Esophagus (tissue), 2 donors: ENCODE measurements around the gene TP53BP1. TPM values are rescaled to one million over a fixed set of nuclear protein-coding genes. Genes with fewer than 3 reads are reported as not detected.
"Not testable (repeated sequence)": the region's sequence is repeated elsewhere in the genome, so short reads cannot be mapped to it uniquely, and the experiment has no call there.

Experiments
- H3K27ac ChIP-seq, 2 donors: one replicate each; pipeline ENCODE4 v1.5.1; 2013; ENCODE audit warnings: low read depth in 2 of 2, mild to moderate bottlenecking in 2 of 2, inconsistent platforms in 1 of 2, low read length in 1 of 2, moderate library complexity in 1 of 2
- H3K27me3 ChIP-seq, 2 donors: one replicate each; pipeline ENCODE4 v1.6.1; 2013; ENCODE audit warnings: low read length in 2 of 2, control low read depth in 1 of 2, mild to moderate bottlenecking in 1 of 2; ENCODE audit not compliant: insufficient read depth in 2 of 2, control insufficient read depth in 1 of 2
- H3K36me3 ChIP-seq, 2 donors: one replicate each; pipeline ENCODE4 v1.6.1; 2013; ENCODE audit warnings: low read length in 1 of 2; ENCODE audit not compliant: control insufficient read depth in 2 of 2, insufficient read depth in 2 of 2
- H3K4me1 ChIP-seq, 2 donors: one replicate each; pipeline ENCODE4 v1.6.1; 2013; ENCODE audit warnings: low read length in 1 of 2; ENCODE audit not compliant: control insufficient read depth in 2 of 2, insufficient read depth in 2 of 2
- H3K4me3 ChIP-seq, 2 donors: one replicate each; pipeline ENCODE4 v1.5.1; 2013; ENCODE audit warnings: low read length in 2 of 2, mild to moderate bottlenecking in 2 of 2, low read depth in 1 of 2, moderate library complexity in 1 of 2
- H3K9me3 ChIP-seq, 2 donors: one replicate each; pipeline ENCODE4 v1.6.1; 2013; ENCODE audit warnings: mild to moderate bottlenecking in 2 of 2, low read depth in 1 of 2, low read length in 1 of 2, moderate library complexity in 1 of 2; ENCODE audit not compliant: control insufficient read depth in 2 of 2, insufficient read depth in 1 of 2
- WGBS, 2 donors: extraction: QIAGEN DNeasy Blood & Tissue Kit; methylation state at CpG; one replicate each; pipeline ENCODE4 v1.1.7; 2013; 5-methylcytosine and 5-hydroxymethylcytosine counted together
- polyA plus RNA-seq, 2 donors: library from polyadenylated mRNA; stranded (reverse); fragments of 200-250 nt; gene quantifications; one replicate each; pipeline ENCODE4 v1.2.3, GENCODE V29; 2013
- donor health status: healthy with polysubstance abuse.
- donor health status: Bipolar disorder and iron deficiency.

The TP53BP1 gene
- polyA plus RNA-seq, 2 donors, result 6.9 to 7.8 TPM

GRCh38 chr15:43408789-43409188 is 84.2 kb downstream of the TP53BP1 start:
- Histone ChIP-seq H3K9me3 (no peaks in the 10 kb centered on the region), H3K4me1 (no peaks in the 10 kb centered on the region), H3K36me3 (peaks cover 20 to 30% of the 10 kb centered on the region in 2 donors), H3K27ac (no peak overlapping the region), H3K27me3 (no peaks in the 10 kb centered on the region), H3K4me3 (no peak overlapping the region)
- 84 to 92% methylated on average over 4 of the region's 4 CpGs for WGBS, 2 donors

GRCh38 chr15:43406808-43407207 is 86.1 kb downstream of the TP53BP1 start:
- Histone ChIP-seq H3K4me1 (no peaks in the 10 kb centered on the region), H3K9me3 (no peaks in the 10 kb centered on the region), H3K36me3 (peaks cover 25 to 27% of the 10 kb centered on the region in 2 donors), H3K4me3 (no peak overlapping the region), H3K27ac (no peak overlapping the region), H3K27me3 (no peaks in the 10 kb centered on the region)
- WGBS, 2 donors, result 89 to 91% methylated on average over 2 of the region's 2 CpGs

- WGBS, 2 donors, result 80 to 91% methylated on average over 2 of the region's 2 CpGs
- no peaks in the 10 kb centered on the region for H3K4me1 ChIP-seq
- H3K9me3 ChIP-seq, result no peaks in the 10 kb centered on the region
- H3K36me3 ChIP-seq, result peaks cover 25 to 27% of the 10 kb centered on the region in 2 donors
- no peaks in the 10 kb centered on the region for H3K27me3 ChIP-seq
- H3K27ac ChIP-seq, result no peak overlapping the region
- no peak overlapping the region for H3K4me3 ChIP-seq
Measured at GRCh38 chr15:43406189-43406588, 86.8 kb downstream of the TP53BP1 start.

- no peak overlapping the region for H3K27ac ChIP-seq
- no peak overlapping the region for H3K4me3 ChIP-seq
- WGBS, 2 donors, result 80 to 87% methylated on average over 5 of the region's 5 CpGs
- H3K27me3 ChIP-seq, result no peaks in the 10 kb centered on the region
- H3K9me3 ChIP-seq, result no peaks in the 10 kb centered on the region
- no peaks in the 10 kb centered on the region for H3K4me1 ChIP-seq
- H3K36me3 ChIP-seq, result peaks cover 25 to 31% of the 10 kb centered on the region in 2 donors
Measured at GRCh38 chr15:43404130-43404529, 88.8 kb downstream of the TP53BP1 start.

GRCh38 chr15:43403616-43404015 is 89.3 kb downstream of the TP53BP1 start:
- H3K4me1 ChIP-seq, result no peaks in the 10 kb centered on the region
- no peak overlapping the region for H3K27ac ChIP-seq
- H3K9me3 ChIP-seq, result no peaks in the 10 kb centered on the region
- H3K27me3 ChIP-seq, result no peaks in the 10 kb centered on the region
- whole genome bisulfite sequencing, 2 donors, result 88 to 91% methylated on average over 8 of the region's 8 CpGs
- H3K36me3 ChIP-seq, result peaks cover 20 to 26% of the 10 kb centered on the region in 2 donors
- no peak overlapping the region for H3K4me3 ChIP-seq

GRCh38 chr15:43402255-43402654 is 90.7 kb downstream of the TP53BP1 start:
- Histone ChIP-seq H3K4me3 (no peak overlapping the region), H3K9me3 (no peaks in the 10 kb centered on the region), H3K4me1 (no peaks in the 10 kb centered on the region), H3K27ac (no peak overlapping the region), H3K36me3 (peaks cover 16 to 21% of the 10 kb centered on the region in 2 donors), H3K27me3 (no peaks in the 10 kb centered on the region)
- 80 to 86% methylated on average over 3 of the region's 3 CpGs for WGBS, 2 donors

- not testable (repeated sequence) for H3K4me3 ChIP-seq, H3K27me3 ChIP-seq, H3K9me3 ChIP-seq, H3K27ac ChIP-seq, H3K4me1 ChIP-seq
- H3K36me3 ChIP-seq, result peaks cover 7 to 12% of the 10 kb centered on the region in 2 donors
- 98 to 100% methylated on average over 5 to 6 of the region's 6 CpGs for WGBS, 2 donors
Measured at GRCh38 chr15:43393592-43393991, 99.4 kb downstream of the TP53BP1 start.

GRCh38 chr15:43390723-43391122 is 102.2 kb downstream of the TP53BP1 start:
- Histone ChIP-seq H3K27me3 (no peaks in the 10 kb centered on the region), H3K36me3 (peaks cover 4 to 13% of the 10 kb centered on the region in 2 donors), H3K27ac (no peak overlapping the region), H3K9me3 (no peaks in the 10 kb centered on the region), H3K4me3 (no peak overlapping the region), H3K4me1 (no peaks in the 10 kb centered on the region)
- WGBS, 2 donors, result 96 to 97% methylated on average over 8 of the region's 8 CpGs

- peaks cover 8 to 26% of the 10 kb centered on the region in 2 donors for H3K36me3 ChIP-seq
Measured at GRCh38 chr15:43383070-43383469, 109.9 kb downstream of the TP53BP1 start.

GRCh38 chr15:43382310-43382709 is 110.6 kb downstream of the TP53BP1 start:
- Histone ChIP-seq H3K4me3 (no peak overlapping the region), H3K27me3 (no peaks in the 10 kb centered on the region), H3K9me3 (no peaks in the 10 kb centered on the region), H3K4me1 (no peaks in the 10 kb centered on the region), H3K27ac (no peak overlapping the region), H3K36me3 (peaks cover 8 to 22% of the 10 kb centered on the region in 2 donors)
- WGBS, 2 donors, result 93% methylated on average over 4 of the region's 4 CpGs

More at GRCh38 chr15:43383070-43383469, 109.9 kb downstream of the TP53BP1 start:
- H3K27ac ChIP-seq, result no peak overlapping the region
- WGBS, 2 donors, result 63 to 66% methylated on average over 2 of the region's 2 CpGs
- H3K9me3 ChIP-seq, result no peaks in the 10 kb centered on the region
- no peaks in the 10 kb centered on the region for H3K27me3 ChIP-seq
- no peak overlapping the region for H3K4me3 ChIP-seq
- no peaks in the 10 kb centered on the region for H3K4me1 ChIP-seq
